GM04503 (cell line): ENCODE data around the gene BRK1.
"Not testable (repeated sequence)": the region's sequence is repeated elsewhere in the genome, so short reads cannot be mapped to it uniquely, and the experiment has no call there.

Source experiments
- DNase-seq: peaks from one replicate; pipeline ENCODE4 v3.0.0-alpha.2; 2012; ENCODE audit warnings: low read depth

The BRK1 gene

DNA sequence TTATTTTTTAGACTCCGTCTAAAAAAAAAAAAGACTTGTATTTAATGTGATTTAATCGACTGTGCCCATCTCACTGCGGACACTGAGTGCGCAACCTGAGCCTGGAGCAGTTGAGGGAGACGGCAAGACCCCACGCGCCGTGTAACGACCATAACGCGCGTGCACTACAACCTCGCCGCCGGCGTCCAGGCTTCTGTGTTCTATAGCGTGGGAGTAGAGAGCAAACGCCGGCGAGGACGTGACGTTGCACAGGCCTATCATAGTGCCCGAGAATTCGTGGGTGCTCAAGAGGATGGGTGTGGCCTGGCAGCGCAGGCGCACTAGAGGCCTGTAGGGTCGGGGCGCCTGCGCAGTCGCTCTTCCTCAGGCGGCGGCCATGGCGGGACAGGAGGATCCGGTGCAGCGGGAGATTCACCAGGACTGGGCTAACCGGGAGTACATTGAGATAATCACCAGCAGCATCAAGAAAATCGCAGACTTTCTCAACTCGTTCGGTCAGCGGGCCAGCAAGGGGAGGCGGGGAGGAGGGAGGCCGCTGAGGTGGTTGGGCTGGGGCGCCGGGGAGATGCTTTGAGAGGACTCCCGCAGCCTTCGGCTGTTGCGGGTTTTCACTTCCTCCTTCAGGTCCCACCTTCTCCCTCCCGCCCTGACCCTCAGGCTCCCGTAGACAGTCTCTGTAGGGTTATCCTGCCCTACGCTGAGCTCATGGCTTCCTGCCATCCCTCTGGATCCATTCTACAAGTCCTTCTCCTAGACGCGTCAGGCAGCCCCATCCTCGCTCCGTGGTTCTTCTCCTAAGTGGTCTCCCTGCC, at the start of gene BRK1:
BRK1 (plus strand) TSS at position 350 of the 812 bp plus-strand sequence; CDS start at position 377, 27 bp downstream.
- peak; percentile 76 for DNase-seq

DNA sequence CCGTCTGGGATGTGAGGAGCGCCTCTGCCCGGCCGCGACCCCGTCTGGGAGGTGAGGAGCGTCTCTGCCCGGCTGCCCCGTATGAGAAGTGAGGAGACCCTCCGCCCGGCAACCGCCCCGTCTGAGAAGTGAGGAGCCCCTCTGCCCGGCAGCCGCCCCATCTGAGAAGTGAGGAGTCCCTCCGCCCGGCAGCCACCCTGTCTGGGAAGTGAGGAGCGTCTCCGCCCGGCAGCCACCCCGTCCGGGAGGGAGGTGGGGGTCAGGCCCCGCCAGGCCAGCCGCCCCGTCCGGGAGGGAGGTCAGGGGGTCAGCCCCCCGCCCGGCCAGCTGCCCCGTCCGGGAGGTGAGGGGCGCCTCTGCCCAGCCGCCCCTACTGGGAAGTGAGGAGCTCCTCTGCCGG, 45.4 kb upstream of the BRK1 start:
- DNase-seq, result not testable (repeated sequence)

DNA sequence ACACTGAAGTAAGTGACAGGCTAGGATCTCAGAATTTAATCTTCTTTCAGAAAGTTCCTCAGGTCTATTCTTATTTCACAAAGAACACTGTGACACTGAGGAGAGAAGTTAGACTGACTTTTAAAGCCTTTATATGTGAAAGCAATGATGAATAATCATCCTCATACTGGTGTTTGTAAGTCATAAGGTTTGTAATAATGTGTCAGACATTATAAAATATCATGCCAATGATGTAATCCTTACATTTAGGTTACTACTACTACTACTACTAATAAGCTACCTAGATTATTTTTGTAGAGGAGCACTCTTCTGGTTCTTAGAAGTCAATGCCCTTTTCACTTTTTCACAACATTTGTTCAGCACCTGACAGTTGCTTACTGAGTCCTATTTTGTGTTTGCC, 40.8 kb upstream of the BRK1 start:
- no peak for DNase-seq

DNA sequence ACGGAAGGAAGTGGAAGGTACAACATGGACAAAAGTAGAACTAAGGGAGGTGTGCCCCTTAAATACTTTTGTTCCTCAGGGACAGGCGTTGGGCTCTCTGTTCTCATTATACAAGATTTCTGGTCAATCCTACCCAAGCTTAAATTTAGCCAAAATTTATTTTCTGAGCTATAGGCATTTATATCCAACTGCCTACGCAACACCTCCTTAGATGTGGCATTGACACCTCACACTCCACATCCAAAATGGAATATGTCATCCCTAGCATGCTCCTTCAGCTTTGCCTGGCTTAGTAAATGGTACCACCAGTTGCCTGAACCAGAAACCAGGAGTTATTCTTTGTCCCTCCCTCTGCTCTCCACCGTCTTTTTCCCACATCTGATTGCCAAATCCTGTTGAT, 33.6 kb upstream of the BRK1 start:
- DNase-seq, result no peak

DNA sequence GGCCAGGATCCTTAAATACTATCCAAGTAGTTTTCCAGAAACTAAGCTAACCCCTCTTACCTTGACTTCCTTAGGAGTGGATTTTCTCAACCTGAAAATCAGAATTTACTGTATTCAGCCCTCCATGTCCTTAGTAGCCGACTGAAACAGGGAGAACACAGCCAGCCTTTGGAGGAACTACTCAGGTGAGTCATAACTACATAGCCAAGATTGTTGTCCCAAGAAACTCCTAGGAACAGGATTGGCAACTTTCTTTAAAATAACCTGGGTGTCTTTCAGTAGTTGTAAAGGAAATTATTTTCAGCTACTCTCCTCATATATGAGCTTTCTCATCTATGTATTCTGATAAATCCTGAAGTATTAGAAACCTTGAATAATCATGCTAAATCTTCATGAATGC, 29.7 kb upstream of the BRK1 start:
- no peak for DNase-seq

DNA sequence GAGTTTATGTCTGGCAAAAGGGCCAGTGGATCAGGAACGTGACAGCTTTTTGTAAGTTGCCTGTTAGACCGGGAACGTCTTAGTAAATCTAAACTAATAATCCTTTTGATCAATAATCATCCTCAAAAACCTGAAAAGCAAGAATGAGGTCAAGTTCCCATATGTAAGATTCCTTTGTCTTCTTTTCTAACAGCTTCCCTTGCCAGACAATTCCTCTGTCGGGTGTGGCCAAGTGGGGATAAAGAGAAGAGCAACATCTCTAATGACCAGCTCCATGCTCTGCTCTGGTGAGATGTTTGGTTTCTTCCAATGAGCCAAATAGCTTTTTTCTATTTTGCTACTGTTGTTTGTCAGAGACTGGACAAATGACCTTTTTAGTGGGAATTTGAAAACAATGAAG, 27.2 kb upstream of the BRK1 start:
- no peak for DNase-seq

DNA sequence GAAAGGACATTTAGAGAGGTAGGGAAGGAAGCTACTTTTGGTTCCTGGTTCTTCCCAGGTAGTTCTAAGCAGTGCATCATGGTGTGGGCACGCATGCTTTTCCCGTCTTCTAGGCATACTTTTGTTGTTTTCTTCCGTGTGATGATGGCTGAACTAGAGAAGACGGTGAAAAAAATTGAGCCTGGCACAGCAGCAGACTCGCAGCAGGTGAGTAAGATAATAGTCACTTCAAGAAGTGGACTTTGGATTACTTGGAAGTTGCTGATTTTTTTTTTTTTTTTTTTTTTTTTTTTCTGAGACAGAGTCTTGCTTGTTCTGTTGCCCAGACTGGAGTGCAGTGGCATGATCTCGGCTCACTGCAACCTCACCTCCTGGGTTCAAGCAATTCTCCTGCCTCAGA, 25.3 kb upstream of the BRK1 start:
- DNase-seq, result no peak

DNA sequence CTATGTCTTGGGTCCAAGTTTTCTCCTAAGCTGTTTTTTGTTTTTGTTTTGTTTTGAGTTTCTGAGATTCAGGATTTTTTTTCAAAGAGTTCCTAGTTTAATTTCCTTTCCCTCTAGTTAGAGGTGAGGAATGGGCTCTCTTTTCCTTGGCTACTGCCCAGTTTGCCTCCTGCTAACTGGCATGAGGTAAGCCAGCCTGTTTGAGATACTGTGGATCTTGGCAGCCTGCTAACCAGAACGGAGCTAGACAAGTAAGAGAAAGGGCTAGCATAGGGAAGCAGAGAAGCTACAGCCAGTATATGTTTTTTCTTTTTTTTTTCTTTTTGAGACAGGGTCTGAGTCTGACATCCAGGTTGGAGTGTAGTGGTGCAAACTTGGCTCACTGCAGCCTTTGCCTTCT, 24.7 kb upstream of the BRK1 start:
- DNase-seq, result not testable (repeated sequence)

DNA sequence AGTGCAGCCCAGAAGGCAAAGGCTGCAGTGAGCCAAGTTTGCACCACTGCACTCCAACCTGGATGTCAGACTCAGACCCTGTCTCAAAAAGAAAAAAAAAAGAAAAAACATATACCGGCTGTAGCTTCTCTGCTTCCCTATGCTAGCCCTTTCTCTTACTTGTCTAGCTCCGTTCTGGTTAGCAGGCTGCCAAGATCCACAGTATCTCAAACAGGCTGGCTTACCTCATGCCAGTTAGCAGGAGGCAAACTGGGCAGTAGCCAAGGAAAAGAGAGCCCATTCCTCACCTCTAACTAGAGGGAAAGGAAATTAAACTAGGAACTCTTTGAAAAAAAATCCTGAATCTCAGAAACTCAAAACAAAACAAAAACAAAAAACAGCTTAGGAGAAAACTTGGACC, 24.1 kb upstream of the BRK1 start:
- DNase-seq, result not testable (repeated sequence)

DNA sequence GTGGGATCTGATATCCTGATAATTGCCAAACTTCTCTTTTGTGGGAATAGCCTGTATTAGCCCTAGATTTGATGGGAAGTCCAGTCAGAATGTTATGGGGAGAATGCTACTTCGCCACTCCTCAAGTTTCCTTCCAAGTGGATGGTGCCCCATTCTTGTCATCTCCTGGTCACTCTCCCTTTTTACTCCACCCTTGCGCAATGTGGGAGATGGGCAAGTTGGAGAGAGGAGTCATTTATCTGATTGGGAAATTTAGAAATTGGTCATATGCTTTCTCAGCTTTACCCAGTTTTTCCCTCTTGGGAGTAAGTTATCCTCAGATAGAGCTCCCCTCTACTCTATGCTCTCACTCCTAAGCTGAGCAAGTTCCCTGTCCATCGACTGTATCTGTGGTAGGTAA, 21.8 kb upstream of the BRK1 start:
- DNase-seq, result no peak

DNA sequence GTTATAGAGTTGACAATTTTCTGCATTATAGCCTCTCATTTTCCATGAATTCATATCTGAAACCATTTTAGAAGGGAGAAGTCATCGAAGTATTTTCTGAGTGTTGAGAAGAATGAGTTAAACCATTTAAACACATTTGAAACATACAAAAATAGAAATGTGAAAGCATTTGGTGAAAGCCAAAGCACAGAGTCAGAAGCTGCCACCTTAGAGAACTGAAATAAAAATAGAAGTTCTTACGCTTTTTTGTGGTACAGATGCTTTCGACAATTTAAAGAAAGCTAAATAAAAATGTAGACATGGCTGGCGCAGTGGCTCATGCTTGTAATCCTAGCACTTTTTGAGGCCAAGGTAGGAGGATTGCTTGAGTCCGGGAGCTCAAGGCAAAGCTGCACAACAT, 16.4 kb upstream of the BRK1 start:
- no peak for DNase-seq

DNA sequence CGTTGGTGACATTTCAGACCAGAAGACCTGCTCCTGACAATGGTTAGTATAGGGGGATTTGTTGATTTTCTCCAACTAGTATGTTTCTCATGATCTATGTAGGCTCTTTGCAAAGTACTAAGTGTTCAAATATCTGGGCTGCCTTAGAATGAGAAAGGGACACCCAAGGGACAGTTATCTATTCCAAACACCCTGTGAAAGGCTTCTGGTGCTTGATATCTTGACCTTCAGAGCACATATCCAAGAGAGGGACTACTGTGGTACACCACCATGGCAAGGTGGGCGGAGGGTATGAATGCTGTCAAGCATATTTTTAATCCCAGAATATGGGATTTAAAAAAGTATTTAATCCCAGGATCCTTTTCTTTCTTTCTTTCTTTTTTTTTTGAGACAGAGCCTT, 8.6 kb upstream of the BRK1 start:
- no peak for DNase-seq

DNA sequence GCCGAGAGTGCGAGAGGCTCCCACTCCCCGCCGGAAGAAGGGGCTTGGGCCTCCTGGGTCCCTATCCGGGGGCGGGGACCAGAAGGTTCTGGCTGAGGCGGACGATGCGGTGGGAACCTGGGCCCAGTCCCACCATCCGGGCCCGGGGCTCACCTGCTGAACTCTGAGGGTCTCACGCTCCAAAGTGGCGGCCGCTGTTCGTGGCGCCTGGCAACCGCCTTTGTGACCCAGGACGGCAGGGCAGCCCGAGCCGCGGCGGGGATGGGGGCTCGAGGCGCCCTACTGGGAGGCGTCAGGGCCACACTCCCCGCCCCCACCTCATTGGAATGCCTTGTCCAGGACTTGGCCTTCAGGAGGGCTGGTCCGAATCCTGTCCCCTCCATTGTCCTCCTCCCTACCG, 7.4 kb upstream of the BRK1 start, which contains the start of gene FANCD2OS:
FANCD2OS (minus strand) TSS at position 165 of the 400 bp plus-strand sequence. CDS start 3,481 bp downstream, outside the sequence.
- no peak for DNase-seq

DNA sequence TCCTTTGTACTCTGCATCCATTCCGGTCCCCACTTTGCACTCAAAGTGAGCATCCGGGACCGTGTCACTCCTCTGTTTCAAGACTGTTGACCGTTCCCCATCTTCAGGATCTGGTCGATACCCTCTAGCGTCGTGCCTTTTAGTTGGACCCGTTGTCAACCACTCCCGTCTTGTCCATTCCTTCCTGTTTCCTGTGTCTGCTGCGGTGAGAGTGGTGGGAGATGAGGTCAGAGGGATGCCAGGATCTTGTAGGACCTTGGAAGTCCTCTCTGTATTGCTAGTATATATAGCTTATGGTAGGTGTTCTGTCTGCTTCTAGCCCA, 624 bp downstream of the BRK1 start:
- DNase-seq, result no peak

DNA sequence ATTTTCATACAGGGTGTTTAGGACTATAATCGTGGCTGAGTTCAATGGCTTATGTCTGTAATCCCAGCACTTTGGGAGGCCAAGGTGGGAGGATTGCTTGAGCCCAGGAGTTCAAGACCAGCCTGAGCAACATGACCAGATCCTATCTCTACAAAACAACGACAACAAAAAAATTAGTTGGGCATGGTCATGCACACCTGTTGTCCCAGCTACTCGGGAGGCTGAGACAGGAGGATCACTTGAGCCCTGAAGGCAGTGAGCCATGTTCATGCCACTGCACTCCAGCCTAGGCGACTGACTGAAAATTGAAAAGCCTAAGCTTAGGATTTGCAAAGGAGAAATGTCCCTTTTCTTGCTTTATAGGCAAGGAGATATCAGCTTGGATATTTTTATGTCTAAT, 1.5 kb downstream of the BRK1 start:
- DNase-seq, result no peak

DNA sequence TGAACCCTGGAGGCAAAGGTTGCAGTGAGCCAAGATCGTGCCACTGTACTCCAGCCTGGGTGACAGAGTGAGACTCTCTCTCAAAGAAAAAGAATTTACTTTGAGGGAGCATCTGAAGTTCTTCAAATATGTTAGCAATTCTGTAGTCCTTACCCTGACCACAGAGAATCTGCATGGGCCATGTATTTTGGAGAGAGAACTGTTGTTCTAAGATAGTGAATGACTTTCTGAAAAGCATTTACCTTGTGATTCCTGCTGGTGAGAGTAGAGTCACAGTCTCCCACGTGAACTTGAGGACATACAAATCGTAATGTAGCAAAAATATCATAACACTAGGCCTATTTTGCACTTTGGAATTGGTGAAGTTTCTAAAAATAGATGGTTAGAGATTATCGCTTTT, 3.9 kb downstream of the BRK1 start:
- no peak for DNase-seq

DNA sequence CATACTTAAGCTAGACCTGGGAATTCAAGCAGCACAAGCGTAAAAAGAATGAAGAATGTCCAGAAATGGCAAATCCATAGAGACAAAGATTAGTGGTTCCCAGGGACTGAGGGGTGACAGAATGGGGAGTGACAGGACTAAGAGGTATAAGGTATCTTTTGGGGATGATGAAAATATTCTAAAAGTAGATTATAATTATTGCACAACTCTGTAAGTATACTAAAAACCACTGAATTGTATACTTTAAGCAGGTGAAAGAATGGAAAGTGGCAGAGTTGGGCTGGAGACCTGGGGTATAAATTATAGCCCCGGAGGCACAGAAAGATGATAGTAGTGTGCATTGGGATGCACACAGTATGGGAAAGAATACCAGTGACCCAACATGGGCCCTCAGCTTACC, 5.6 kb downstream of the BRK1 start:
- no peak for DNase-seq

DNA sequence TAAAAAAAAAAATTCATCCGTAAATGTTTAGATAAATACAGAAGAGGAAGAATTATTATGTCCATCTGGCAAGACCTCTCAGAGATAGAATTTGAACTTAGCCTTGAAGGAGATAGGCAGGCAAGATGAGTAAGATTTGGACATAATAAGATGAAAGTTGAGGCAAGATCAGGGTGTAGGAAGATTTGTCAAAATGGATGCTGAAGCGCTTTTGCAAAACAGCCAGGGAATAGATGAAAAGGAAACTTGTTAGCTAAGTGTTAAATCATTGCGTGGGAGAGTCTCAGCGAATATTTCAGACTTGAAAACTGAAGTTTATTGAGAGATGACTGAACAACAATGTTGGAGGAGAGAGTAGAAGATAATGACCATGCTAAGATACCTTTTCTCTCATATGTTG, 7.2 kb downstream of the BRK1 start:
- DNase-seq, result no peak

DNA sequence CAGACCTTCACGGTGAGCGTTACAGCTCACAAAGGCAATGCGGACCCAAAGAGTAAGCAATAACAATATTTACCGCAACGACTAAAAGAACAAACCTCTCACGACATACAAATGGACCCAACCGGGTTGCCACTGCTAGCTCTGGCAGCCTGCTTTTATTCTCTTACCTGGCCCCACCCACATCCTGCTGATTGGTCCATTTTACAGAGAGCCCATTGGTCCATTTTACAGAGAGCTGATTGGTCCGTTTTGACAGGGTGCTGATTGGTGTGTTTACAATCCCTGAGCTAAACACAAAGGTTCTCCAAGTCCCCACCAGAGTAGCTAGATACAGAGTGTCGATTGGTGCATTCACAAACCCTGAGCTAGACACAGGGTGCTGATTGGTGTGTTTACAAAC, 20.4 kb downstream of the BRK1 start:
- not testable (repeated sequence) for DNase-seq

DNA sequence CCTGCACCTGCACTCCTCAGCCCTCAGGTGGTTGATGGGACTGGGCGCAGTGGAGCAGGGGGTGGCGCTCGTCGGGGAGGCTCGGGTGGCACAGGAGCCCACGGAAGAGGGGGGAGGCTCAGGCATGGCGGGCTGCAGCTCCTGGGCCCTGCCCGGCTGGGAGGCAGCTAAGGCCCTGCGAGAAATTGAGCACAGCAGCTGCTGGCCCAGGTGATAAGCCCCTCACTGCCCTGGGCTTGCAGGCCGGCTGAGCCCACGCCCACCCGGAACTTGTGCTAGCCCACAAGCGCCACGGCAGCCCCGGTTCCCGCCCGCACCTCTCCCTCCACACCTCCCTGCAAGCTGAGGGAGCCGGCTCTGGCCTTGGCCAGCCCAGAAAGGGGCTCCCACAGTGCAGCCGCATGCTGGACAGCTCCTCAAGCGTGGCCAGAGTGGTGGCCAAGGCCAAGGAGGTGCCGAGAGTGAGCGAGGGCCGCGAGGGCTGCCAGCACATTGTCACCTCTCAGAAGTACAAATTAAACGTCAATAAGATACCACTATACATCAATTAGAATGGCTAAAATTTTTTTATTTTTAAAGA, 21.0 kb downstream of the BRK1 start:
- no peak for DNase-seq

DNA sequence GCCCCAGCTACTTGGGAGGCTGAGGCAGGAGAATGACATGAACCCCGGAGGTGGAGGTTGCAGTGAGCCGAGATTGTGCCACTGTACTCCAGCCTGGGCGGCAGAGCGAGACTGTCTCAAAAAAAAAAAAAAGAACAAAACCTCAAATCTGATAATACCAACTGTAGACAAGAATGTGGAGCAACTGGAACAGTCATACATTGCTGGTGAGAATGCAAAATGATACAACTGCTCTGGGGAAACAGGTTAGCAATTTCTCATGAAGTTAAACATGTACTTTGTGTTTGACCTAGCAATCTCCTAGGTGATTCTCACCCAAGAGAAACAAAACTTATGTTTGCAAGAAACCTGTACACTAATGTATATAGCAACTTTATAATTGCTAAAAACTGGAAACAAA, 21.7 kb downstream of the BRK1 start:
- DNase-seq, result no peak

DNA sequence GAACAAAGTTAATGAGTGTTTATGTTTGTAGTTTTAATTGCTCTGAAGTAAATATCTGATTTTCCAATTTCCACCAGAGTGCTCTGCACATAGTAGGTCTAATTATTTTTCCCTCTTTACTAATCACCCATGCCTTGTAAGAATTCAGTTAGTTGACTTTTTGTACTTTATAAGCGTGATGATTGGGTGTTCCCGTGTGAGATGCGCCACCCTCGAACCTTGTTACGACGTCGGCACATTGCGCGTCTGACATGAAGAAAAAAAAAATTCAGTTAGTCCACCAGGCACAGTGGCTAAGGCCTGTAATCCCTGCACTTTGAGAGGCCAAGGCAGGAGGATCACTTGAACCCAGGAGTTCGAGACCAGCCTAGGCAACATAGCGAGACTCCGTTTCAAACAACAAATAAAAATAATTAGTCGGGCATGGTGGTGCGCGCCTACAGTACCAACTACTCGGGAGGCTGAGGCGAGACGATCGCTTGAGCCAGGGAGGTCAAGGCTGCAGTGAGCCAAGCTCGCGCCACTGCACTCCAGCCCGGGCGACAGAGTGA, 25.6 kb downstream of the BRK1 start:
- DNase-seq, result no peak

DNA sequence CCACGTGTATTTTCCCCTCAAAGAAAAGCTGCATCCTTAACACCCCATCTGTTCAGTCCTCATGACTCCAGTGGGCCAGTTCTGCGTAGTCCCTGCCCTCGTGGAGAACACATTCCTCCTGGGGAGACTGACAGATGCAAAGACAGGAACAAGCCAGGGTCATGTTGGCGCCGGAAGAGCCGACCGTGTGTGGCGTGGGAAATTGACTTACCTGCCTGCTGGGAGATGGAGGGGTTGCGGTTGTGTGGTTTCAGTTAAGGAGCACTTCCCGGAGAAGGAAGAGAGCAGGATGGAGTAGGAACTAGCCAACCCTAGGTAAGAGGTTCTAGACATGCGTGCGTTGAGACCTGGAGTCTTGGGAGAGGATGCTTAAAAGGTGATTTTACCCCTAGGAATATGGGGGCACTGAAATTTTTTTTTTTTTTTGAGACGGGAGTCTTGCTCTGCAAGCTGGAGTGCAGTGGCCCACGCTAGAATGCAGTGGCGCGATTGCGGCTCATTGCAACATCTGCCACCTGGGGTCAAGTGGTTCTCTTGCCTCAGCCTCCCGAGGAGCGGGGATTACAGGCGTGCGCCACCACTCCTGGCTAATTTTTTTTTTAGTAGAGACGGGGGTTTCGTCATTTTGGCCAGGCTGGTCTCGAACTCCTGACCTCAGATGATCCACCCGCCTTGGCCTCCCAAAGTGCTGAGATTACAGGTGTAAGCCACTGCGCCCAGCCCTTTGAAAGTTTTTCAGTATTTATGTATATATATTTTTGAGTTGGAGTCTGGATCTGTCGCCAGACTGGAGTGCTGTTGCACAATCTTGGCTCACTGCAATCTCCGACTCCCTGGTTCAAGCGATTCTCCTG, 27.5 kb downstream of the BRK1 start:
- no peak for DNase-seq
